HTR-8/SVneo (cell line): ENCODE results near the gene GRK3.
"Not testable (repeated sequence)": the region's sequence is repeated elsewhere in the genome, so short reads cannot be mapped to it uniquely, and the experiment has no call there.

Experiments used
- DNase-seq: peaks from one replicate; pipeline ENCODE4 v3.0.0; 2011; ENCODE audit warnings: low spot score, mixed read lengths; ENCODE audit not compliant: insufficient read length
- FAIRE-seq: peaks from 2 replicates; lab custom pipeline; 2011; peaks lifted over from hg19 to GRCh38; lab: Jason Lieb, UNC

Gene GRK3

DNA sequence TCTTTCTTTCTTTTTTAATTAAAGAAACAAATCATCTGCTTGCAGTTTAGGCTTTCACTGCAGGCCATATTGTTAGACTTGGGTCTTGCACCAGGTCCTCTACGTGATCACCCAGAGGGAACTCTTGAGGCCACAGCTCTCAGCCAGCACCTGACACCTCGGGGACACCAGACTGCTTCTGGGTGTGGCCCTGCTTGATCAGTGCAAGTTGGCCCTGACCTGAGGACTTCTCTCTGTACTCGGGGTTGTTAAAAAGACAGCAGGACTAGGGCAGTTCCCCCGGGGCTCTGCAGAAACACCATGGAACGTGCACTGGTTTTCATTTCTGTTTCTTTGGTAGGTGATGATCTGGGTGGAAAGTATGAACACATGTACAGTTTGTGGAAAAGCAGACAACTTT lies 126.3 kb downstream of the GRK3 start:
- no peak for FAIRE-seq
- DNase-seq = no peak

DNA sequence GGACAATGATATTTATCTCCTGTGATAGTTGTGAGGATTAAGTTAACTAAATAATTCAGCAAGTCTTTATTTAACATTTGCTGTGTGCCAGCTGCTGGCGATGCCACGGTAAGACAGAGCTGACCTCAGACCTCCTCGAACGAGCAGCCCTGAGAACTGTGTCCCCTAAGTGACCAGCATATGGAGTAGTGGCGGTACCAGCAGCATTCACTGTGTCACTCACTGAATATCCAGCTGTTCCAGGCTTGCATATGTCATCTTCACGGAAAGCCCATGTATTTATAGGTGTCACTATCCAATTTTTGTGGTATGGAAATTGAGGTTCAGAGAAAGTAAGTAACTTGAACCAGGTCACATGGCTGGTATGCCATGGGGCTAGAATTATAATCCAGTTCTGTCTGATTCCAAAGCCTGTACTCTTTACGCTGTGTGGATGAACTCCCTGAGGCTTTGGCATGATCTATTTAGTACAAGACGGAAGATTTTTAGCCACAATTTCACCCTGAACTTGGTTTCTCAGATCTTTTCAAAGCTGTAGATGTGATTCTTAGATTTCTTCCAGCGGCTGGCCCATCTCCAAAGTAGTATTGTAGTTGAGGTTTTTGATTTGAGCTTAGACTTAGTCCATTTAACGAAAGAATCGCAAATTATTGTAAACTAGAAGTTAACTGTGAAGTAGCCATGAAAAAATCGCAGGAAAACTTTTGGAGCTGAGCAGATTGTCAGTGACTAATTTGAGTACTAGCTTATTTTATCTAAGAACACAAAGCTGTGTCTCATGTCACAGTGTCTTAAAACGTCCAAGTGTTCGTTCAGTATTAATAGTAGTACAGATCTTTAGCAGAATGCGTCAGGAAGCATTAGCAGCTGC lies 128.2 kb downstream of the GRK3 start:
- DNase-seq (no peak), FAIRE-seq (no peak)

DNA sequence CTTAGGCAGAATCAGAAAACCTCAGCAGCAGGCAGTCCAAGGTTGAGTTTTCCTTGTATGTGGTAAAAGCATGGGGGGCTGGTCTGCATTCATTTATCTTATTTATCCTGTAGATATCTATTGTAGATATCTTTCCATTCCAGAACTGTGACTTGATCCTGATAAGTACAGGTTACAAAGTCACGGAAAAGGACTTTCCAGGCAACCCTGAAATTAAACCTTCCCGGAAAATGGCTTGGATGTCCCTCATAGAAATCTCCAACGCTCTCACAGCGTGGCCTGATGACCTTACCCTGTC lies 128.7 kb downstream of the GRK3 start:
- no peak for FAIRE-seq

DNA sequence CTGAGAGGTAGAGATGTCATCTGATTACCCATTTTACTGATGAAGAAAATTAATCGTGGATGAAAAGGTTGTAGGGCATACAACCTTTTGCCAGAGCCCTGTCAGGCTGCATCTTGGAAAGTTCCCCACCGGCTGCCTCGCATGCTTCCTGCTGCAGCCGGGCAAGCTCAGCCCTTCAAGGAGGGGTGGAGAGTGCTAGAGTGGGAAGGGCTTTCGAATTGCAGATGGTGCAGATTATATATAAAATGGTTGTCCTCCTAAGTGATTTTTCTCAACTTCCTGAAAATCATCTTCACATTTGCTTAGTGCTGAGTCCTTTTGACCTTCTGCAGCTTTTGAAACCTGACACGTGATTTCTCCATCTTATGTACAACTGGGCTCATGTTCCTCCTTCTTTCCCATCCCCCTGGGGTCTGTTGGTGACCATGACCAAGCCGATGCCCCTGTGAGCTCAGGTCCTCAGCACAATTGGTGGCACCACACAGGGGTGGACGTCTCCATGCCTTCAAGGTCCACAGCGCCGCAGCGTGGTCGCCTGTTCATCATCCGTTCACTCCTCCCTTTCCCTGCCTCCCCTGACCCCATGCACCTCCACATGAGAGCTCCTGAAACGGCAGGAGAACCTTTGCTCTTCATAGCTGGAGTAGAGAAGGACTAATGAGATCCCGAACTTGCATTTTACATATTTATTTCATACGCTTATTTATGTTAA lies 129.9 kb downstream of the GRK3 start:
- FAIRE-seq (no peak), DNase-seq (no peak)

More for the DNA sequence above, 128.7 kb downstream of the GRK3 start:
- DNase-seq = no peak

DNA sequence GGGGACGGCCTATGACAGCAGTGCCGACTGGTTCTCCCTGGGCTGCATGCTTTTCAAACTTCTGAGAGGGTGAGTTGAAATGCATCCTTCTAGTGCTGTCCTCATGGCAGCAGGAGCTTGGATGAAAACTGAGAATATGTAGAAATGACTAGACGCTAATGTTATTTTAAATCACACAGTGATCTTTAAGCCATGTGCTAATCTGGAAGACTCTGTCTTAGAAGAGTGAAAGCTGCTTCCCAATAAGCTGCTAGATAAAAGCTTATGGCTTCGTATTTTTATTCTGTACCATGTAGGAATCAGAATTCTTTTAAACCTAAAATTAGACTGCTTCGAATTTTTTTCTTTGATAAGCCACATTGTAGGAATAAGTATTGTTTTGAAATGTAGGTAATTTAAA lies 130.7 kb downstream of the GRK3 start:
- no peak for FAIRE-seq
- DNase-seq = no peak

DNA sequence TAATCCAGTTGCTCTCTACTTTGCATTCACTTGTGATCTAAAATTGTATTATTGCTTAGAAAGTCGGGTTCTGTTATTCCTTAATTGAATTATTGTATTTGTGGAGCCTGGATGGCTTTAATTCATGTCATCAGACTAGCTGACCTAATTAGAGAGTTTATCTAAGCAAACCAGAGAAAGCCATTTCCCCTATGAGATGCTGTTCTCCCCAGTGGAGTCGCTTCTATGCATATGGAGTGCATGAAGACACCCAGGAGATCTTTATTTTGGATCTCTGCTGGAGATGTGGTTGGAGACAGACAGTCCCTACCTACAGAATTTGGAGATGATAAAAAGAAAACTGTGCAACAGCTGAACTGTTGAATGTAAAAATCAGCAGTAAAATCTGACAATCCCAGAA lies 132.3 kb downstream of the GRK3 start:
- no peak for FAIRE-seq
- no peak for DNase-seq

DNA sequence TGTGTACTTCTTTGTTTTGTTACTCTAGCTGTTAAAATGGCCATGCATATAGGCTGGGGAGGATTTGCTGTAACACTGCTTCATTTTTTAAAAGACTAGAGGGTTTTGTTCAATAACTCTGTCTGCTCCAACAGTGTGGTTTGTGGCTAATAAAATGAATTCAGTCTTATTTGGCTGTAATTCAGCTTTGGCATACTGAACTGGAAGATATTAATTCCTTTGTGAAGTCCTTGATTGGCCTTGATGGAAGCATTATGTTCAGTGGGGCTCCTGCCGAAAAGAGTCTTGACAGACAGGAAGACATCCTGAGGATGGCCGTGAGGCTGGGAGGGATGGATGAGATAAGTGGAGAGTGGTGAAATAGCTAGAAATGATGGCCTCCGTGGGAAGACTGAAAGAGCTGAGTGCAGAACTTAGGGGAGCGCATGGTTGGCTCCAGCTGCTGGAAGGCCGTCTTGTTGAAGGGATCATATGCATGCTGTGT lies 132.7 kb downstream of the GRK3 start:
- FAIRE-seq (no peak), DNase-seq (no peak)

DNA sequence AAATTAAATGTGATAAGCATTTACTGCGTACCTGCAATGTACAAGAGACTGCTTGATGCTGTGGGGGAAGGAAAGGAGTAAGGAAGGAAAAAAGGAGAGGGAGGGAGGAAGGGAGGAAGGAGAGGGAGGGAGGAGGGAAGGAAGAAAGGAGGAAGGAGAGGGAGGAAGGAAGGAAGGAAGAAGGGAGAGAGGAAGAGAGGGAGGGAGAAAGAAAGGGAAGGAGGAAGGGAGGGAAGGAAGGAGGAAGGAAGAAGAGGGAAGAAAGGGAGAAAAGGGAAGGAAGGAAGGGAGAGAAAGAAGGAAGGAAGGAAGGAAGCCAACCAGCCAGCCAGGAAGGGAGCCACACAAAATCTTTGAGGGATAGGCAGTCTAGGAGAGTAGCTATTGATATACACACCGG lies 133.5 kb downstream of the GRK3 start:
- no peak for FAIRE-seq
- DNase-seq = no peak

DNA sequence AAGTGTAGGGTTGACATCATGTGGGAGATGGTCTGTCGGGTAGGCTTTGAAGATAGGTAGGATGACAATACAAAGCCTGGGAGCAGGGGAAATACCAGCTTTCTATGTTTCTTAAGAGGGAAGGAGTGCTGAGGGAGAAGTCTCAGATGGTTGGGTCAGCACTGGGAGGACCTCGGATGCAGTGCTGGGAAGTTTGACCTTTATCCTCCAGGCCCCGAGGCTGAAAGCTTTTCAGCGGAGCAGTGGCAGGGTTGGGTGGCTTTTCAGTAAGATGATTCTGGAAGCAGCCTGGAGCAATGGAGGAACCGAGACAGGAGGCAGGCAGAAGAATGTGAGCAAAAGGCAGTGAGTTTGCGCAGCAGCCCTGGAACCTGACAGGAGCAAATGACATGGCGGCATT lies 134.0 kb downstream of the GRK3 start:
- DNase-seq (no peak), FAIRE-seq (no peak)

DNA sequence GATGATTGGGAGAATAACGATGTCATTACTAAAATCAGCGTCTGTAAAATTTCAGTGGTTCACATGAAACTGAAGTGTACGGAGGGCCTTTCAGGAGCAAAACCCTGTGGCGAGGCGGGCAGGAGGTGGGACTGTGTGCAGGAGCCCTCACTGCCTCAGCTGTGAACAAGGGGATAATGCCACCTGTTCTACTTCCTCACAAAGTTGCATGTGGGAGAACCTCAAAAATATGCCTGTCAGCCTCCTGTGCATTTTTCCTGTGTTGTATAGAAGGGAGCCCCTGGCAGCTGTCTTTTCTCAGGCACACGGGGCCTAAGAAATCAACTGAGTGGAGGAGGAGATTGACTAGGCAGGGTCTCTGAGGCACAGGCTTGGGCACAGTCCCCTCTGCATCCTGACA lies 134.5 kb downstream of the GRK3 start:
- DNase-seq (no peak), FAIRE-seq (no peak)

DNA sequence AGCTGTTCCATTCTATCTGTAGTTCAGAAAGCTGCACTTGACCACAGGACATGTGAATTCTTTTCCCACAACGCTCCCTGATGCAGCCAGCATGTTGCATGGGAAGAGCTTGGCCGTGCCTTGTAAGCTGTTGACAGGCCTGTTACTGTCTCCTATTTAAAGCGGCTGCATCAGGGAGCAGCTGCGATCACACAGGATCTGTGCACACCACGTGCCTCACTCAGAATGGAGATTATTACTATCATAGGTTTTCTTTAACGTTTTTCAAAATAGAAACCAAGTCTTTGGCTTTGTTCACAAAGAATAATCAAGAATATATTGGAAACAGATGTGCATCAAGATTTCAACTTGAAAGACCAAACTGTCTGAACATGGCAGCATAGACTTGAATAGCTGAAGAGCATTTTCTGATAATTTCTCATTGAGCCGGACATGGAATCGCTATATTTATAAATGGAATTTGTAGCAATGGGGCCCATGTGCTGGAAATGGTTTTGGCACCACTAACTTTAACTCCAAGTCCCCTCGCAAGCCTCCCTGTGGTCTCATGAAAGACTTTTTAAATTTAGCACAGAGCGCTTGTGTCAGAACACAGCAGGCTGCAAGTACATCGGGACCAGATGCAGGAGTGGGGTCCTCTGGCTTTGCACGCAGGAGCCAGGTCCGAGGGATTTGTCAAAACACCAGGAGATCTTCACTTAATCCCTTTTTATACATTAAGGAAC lies 136.7 kb downstream of the GRK3 start:
- FAIRE-seq (no peak), DNase-seq (no peak)

DNA sequence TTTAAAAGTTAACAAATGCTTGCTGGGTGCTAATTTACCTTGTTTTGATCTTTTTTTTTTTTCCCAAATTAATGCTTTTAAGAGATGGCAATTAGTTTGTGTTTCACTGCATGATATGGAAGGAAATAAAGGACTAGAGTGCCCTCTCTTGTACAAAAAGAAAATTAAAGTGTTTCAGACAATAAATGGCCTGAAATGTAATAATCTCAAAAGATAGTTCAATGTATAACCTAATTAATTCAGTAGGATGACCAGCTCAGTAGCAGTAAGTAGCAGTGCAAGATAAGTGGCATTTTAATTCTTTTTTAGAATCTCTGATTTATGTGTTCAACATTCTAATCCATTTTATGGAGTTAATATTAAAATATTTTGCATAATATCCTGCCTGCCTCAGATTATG lies 137.6 kb downstream of the GRK3 start:
- FAIRE-seq (no peak), DNase-seq (peak; percentile 4)

DNA sequence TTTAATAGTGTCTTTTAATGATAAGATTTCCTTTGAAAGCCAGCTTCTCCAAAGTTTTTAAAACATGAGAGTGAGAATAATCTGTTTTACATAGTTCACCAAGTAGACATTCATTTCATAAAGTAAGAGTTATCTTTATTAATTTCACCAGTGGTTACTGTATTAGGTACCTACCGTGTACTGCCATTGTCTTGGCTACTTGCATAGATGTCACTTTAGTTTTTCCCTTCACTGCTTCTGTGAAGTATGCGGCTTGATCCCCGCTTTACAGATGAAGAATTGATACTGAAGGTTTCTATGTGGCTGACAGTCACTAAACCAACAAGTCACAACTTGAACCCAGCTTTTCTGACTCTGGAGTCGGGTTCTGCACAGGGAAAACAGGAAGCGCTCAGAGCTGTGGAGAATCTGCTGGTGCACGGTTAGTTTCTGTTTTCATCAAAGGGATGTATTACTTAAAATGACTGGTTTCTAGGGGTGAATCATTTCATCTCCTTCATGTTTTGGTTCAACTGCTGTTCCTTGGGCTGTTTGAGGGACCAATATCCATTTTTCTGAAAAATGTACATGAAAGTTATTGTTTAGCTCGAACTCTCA lies 138.2 kb downstream of the GRK3 start:
- FAIRE-seq (no peak), DNase-seq (no peak)

DNA sequence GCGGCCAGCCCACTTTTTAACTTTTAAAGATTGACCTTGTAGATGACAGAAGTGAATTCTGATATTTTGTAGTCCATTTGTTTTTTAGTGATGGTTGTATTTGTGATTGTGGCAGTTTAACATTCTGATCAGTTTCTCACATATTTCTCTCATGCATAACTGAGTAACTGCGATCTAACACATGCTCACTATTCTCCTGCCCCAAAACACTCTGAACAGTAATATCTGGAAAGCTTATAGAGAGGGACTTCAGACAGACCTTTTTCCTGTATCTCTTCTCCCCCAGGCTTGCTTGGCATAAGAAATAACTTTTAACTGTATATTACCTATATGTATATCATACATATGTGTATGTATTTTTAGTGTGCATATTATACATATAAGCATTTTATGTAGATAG lies 140.2 kb downstream of the GRK3 start:
- DNase-seq (no peak), FAIRE-seq (no peak)

DNA sequence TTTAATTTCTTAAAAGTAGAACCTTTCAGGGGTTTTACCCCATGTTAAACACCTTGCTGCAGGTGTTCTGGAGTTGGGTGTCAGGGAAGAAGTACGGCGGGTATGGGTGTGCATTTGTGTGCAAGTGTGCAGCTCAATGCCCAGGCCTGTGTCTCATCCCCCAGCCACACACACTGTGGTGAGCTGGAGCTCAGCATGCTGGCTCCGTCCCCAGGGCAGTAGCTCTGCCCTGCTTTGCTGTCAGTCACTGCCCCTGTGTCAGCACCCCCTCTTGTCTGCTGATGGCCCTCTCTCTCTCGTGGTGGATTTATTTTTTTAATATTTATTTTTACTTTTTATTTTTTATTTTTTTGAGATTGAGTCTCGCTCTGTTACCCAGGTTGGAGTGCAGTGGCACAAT lies 141.7 kb downstream of the GRK3 start:
- no peak for FAIRE-seq
- no peak for DNase-seq

DNA sequence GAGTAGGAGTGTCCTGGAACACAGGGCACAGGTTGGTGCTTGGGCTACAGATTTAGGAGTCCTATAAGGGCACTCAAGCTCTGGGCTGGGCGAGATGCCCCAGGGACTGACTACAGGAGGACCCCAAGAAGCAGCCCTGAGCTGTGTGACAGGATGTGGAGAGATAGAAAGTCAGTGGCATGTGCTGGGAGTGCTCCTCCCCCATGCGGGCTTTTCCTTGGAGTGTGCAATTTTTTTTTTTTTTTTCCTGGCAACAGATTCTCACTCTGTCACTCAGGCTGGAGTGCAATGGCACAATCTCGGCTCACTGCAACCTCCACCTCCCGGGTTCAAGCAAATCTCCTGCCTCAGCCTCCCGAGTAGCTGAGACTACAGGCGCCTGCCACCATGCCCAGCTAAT lies 144.0 kb downstream of the GRK3 start:
- FAIRE-seq = not testable (repeated sequence)

DNA sequence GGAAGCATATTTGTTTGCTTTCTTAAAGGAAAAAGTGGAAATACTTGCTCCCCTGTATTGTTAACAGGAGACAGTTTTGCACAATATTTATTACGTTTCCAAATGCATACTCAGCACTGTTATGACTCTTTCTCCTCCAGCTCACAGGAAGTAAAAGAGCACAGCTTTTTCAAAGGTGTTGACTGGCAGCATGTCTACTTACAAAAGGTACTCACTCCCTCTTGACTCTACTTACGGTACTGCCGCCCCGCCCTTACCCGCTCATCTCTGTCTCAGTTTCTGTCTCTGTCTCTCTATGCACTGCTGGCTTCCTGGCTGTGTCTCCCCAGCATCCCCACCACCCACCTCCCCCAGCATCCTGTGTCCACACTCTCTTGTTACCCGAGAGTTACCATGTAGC lies 145.3 kb downstream of the GRK3 start:
- FAIRE-seq = no peak
- no peak for DNase-seq

More for the DNA sequence above, 144.0 kb downstream of the GRK3 start:
- DNase-seq = not testable (repeated sequence)

DNA sequence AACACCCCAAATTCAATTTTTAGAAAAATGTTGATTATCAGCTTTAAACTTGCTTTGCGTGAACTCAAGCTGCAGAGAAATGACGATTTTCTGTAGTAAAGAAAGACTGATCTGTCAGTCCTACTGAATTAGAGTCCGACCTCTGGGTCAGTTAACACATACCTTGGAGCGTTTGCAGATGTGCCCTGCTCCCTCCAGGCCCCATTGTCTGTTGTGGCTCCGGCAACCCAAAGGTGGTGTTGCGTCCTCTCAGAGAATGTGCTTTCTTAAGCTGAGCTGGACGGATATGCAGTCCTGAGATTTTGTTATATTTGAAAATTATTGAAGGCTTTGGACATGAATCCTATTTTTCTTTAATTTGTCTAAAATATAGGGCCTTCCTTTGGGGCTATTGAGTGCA lies 146.0 kb downstream of the GRK3 start:
- FAIRE-seq (no peak), DNase-seq (no peak)

DNA sequence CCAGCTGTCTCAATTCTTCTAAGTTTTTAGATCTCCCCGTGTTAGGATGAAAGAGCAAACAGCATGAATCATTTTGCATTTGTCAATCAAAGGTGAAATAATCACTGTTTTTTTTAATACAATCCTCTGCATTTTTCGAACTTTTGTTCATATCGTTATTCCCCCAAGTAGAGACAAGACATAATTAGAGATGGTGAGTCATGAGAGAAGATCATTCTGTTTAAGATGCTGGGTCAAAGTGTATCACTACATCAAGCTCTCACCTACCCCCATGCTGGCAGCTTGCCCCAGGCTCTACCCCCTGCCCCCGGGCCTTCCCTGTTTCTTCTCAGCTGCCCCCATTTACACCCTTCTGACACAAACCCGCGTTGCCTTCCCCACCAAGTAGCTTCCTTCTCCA lies 147.0 kb downstream of the GRK3 start:
- FAIRE-seq = no peak
- DNase-seq = no peak

DNA sequence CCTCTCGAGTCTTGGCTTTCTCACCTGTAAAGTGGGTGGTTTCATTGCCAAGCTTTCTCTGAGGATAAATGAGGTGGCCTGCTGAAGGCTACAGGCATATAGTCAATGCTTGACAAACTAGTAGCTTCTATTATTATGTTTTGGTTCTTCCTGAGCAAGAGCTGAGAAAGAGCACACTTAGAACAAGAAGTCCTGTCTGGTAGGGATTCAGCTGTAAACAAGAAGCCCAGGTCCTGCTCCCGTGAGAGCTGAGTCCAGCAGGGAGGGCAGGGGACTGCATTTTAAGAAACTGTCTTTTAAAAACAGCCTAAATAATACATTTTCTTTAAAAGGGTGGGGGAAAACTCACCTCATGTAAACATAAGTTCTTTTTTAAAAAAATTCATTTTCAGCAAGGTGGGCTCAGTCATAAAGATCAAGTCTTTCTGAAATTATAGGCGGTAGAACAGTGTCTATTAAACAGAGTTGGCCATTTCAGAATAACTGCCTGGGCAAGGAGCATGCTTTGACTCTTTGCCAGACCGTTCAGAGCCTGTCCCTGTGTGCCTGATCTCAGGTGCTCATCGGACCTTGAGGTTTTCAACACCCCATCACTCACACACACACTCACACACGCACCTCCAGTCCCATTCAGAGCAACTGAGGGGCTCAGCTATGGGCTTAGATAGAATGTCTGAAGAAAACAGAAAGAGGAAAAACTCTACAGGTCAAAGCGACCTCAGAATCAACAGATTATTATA lies 148.4 kb downstream of the GRK3 start:
- DNase-seq (no peak), FAIRE-seq (no peak)
